Measurements from ENCODE around the gene GABRG3.
"Not testable (repeated sequence)": the region's sequence is repeated elsewhere in the genome, so short reads cannot be mapped to it uniquely, and the experiment has no call there.

GABRG3 gene

DNA sequence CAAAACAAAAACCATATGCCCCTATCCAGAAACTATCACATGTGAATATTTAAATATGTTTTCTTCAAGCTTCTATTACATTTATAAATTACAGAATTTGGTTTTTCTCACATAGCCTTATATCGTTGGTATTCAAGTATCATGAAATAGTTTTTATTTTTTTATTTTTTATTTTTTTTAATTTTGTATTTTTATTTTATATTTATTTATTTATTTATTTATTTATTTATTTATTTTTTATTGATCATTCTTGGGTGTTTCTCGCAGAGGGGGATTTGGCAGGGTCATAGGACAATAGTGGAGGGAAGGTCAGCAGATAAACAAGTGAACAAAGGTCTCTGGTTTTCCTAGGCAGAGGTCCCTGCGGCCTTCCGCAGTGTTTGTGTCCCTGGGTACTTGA, 32.0 kb downstream of the GABRG3 start:
- not testable (repeated sequence) for DNase-seq

DNA sequence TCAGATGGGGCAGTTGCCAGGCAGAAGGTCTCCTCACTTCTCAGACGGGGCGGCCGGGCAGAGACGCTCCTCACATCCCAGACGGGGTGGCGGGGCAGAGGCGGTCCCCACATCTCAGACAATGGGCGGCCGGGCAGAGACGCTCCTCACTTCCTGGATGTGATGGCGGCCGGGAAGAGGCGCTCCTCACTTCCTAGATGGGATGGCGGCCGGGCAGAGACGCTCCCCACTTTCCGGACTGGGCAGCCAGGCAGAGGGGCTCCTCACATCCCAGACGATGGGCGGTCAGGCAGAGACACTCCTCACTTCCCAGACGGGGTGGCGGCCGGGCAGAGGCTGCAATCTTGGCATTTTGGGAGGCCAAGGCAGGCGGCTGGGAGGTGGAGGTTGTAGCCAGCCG, 33.2 kb downstream of the GABRG3 start:
- not testable (repeated sequence) for DNase-seq

DNA sequence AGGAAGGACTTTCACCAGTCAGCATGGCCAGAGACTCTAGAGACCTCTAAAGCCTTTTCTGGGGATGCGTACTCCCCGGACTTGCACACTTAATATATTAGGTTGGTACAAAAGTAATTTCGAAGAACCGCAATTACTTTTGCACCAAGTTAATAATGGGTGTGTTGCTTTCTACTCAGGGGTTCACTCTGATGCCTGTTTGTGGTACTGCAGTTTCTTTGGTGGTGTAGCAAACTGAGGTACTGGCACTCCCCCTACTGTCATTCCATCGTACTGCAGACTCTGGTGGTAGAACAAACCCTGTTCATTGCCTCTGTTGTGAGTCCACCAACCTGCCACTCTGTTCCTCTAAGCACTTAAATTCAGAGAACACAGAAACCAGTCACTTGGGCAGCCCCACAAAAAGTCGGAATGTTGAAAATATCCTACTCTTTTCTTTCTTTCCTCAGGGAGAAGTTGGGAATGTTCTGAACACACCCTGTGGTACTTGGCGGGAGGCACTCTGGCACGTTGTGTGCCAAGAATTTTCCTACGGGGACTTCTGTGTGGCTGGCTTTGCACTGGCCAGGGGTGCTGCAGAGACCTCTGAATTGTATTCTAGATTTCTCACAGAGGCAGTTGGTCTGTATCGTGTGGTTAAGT, 46.3 kb downstream of the GABRG3 start:
- DNase-seq = peak; percentile 75

DNA sequence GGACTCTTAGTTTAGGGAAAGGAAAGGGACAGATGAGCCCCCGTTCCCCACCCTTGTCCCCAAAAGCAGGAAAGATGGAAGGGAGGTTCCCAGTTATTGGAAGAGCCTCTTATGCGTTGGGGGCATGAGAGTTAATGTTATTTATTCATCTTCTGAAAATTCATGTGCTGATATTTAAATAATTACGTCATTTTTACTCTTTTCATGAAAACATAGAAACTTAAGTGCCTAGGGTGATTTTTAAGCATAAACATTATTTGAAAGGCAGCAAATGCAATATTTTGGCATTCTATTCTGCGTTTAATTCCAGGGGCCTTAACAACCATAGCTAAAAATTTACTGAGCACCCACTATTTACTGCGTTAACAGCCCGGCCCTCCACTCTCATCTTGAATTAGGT, 48.7 kb downstream of the GABRG3 start:
- no peak for DNase-seq

DNA sequence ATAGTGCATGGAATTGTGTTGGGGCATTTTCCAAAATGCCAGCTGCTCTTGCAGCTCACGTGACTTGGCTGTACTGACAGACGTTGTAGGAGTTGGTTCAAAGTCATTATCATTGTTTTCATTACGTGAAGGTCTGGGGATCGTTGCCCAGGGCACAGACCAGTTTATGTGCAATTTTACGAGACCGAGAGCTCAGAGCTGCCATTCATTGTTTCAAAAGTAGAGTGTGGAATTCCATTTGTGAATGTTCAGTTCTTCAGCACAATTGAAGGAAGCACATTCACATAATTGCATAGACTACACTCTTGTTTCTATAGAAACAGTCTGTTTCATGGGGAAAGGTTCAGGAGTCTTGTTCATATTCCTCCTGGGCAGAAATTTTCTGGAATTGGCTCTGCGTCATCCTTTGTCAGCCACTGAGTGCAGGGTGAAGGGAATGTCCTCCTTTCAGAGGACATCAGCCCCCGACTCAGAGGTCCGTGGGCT, 54.5 kb downstream of the GABRG3 start:
- DNase-seq = no peak

DNA sequence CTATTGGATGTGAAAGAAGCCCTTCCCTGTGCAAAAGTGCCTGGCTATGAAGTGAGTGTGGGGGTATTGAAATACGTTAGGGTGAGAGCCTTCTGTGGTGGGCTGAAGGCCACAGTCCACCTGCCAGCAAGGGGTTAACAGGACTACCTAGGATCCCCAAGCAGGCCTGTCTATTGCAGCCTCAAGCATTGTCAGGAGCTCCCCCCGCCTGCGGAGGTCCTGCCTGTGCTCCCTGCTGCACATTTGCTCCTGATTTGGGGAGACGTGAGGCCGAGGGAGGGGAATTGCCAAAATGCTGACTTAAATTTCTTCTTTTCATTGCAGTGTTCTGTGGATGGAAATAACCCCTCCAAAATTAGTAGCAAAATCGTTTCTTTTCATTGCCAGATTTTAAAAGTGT, 56.2 kb downstream of the GABRG3 start:
- DNase-seq = no peak

DNA sequence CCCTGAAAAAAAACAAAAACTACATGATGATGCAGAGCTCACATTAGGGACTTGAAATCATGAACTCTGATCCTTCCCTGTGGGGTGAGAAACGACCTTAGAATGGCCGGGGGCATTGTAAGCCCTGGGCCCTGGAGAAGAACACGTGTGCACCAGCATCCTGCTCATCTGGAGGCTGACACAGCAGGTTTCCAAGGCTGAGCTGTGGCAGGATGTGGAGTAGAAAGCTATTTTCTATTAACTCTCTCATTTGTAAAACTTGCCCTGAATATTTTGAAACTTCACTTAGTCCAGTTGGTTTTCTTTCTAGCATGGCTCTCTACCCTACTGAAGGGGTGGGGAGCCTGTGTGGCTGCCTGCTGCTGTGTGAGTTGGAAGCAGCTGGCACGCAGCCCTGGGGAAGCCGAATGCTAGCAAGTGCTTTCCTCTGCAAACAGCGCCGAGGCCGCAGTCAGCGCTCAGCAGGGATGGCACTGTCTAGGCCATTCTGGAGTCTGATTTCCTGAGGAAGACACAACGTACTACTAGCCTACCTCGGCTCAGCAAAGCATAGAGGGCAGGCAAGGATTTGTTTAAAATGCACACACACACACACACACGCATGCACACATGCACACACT, 58.0 kb downstream of the GABRG3 start:
- DNase-seq = peak; percentile 23

DNA sequence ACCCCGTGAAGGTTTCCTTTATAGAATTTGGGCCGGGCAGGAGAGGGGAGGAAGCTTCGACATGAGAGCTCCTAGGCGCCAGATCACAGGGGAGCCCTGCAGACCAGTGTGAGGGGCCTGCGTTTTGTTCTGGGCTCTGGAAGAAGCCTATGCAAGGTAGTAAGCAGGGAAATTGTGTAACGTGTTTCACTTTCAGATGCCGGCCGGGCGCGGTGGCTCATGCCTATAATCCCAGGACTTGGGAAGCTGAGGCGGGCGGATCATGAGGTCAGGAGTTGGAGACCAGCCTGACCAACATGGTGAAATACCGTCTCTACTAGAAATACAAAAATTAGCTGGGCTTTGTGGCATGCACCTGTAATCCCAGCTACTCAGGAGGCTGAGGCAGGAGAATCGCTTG, 65.2 kb downstream of the GABRG3 start:
- no peak for DNase-seq

DNA sequence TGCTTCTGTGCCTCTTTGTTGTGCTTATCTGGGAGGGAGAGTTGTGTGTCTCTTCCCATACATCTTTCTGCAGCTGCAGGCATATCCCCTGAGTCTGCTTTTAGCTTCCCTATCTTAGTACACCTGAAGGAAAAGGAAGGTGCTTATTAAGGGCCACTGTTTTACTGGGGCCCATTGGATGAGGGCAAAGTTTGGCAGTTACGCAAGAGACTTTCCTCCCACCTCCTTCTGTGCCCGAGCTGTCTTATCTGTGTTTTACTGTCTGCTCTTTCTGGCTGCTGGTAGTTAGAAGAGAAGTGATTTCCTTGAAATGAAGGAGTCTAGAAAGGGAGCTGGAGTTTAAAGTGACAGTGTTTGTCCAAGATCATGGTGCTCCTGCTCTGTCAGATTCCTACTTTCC, 66.5 kb downstream of the GABRG3 start:
- DNase-seq = no peak

DNA sequence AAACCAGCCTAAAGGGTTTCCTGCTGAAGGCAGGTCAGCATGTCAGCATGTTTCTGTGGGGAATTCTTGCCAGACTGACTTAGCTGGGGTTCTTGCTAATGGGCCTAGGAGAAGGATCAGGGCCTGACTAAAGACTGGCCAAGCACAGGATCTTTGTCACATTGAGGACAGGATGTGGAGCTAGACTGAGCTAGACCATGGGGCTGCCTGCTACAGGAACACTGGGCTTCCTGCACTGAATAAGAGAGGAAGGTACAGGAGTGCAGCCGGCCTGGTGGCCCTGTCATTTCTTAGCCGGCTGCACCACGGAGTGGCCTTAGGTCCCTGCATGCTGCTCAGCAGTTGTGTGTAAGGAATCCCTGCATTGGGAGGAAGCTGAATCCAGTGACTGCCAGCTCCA, 68.2 kb downstream of the GABRG3 start:
- DNase-seq = no peak

DNA sequence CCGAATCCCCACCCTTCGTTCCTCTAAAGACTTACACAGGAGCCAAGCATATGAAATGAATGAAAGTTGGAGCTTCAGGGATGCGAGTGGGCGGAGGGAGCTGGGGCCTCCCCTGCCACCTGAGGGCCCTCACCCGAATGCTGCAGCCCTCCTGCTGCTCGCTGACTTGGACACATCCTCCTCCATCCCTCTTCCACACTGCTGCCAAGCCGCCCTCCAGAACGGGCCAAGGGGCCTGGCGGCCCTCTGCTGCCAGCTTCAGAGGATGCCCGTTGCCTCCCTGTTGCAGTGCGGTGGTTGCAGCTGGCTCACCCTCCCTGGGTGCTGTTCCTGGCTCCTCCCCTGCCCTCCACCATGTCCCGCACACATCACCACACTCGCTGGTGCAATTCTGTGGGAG, 71.2 kb downstream of the GABRG3 start:
- DNase-seq = no peak

DNA sequence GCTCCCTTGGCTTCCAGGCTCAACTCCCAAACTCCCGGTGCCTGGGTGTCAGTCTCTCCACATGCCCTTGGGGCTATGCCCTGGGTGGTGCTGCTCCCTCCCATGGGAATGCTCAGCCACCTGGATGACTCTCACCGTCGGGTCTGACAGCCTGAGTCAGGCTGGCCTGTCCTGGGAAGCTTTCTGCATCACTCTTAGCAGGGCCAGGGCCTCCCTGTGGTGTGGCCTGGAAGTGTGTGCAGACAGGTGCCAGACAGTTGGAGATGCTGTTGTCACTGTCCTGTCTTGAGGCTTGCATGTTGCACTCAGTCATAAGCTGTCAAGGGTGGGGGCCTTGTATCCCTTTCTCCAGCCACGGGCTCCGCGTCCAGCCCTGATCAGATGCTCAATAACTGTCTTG, 71.7 kb downstream of the GABRG3 start:
- no peak for DNase-seq

DNA sequence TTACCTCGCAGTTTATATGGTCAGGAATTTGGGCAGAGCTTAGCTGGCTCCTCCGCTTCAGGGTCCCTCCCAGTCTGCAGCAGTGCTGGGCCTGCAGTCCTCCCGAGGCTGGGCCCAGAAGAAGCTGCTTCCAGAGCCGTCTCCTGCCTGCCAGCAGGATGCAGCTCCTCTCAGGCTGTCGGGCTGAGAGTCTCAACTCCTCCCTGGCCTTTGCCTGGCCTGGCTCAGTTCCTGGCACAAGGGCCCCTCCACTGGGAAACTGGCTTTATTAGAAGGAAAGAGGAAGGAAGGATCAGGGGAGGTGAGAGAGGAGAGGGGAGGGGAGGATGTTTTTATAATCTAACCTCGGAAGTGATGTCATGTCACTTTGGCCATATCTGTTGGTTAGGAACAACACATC, 72.8 kb downstream of the GABRG3 start:
- no peak for DNase-seq

DNA sequence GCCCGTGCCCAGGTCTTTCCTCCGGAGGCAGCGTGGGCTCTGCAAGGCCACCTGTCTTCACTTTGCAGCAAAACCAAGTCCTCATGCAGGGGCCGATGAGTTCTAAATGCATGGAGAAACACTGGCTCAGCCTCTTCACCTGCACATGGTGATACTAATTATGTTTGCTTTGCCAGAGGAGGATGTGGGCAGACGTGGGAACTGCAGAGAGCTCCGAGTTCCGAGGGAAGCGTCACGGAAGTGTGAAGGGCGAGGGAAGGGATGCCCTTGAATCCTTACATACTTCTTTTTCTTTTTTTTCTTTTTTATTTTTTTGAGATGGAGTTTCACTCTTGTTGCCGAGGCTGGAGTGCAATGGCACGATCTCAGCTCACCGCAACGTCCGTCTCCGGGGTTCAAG, 74.8 kb downstream of the GABRG3 start:
- DNase-seq = no peak

DNA sequence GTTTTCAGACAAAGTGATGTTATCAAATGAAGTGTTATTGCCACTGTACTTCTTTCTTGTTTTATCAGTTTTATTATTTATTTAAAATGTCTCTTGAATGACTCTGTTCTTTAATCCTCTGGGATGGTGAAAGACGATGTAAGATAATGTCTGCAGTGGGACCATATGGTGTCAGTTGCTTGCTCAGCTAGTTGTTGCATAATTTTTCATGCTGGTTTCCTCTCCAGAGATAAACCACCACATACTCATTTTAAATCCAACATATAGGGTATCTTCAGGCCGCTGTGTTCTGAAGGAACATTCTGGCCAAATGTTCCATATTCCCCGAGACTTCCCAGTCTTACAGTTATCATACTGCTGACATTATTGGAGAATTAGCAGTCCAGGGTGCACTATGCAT, 75.9 kb downstream of the GABRG3 start:
- DNase-seq = peak; percentile 6

DNA sequence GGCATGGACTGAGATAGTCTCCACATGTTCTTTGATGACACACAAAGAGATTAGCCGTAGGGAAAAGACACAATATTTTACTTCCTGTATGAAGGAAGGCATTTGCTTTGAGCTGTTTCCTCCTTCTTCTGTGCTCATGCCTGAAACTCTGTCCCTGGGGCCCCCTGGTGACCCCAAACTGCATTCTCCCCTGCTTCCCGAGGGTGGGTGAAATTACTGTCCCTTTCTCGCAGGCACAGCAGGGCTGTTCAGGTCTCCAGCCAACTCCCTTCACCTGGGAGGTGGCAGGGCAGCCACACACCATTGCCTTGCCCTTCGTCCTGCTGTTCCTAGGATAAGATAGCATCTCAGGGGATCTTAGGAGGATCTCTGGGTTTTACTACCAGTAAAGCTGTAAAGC, 79.2 kb downstream of the GABRG3 start:
- no peak for DNase-seq

DNA sequence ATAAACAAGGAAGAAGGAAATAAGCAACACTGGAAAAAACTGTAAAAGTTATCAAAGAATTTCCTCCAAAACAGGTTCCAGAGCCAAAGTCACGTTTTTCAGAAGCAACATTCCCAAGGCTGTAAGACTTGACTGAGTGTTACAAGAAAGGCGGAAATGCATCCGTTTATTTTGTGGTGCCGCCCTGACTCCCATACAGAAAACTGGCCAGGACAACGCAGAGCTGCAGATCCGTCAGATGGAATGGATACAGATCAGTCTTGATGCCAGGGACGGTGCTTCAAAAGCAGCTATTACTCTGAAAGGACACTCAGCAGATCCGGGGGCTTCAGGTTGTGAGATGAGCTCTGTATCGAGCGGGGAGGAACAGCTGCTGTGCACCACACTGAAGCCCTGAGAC, 83.4 kb downstream of the GABRG3 start:
- DNase-seq = no peak

DNA sequence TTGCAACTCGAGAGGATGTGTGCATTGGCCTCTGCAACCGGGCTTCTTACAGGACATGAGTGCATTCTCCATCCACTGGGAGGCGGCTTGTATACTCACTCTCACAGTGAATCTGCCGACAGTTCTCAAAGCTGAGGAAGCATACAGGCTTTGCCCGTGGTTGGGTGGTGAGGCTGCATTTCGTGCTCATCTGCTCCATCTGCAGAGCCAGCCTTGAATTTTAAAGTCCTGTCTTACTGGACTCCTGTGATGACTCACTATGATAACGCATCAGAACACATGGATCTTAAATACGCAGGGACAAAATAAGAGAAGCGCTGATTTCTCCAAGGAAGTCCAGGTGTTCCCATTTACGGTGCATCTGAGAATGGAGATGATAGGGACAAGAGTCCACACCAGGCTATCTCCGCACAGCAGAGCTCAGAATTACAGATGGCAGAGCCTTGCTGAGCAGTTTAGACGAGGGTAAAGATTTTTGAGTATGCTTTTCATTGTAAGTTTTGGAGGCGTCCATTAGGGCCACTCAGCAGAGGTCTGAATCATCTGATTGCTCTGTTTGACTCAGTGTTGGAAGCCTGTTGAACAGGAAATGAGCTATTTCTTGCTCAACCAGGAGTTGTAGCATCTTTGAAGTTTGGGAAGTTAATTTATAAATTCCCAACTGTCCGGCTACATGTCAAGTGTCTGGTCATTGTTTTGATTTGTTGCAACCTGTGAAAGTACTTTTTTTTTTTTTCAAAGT, 87.1 kb downstream of the GABRG3 start:
- DNase-seq = peak; percentile 79

DNA sequence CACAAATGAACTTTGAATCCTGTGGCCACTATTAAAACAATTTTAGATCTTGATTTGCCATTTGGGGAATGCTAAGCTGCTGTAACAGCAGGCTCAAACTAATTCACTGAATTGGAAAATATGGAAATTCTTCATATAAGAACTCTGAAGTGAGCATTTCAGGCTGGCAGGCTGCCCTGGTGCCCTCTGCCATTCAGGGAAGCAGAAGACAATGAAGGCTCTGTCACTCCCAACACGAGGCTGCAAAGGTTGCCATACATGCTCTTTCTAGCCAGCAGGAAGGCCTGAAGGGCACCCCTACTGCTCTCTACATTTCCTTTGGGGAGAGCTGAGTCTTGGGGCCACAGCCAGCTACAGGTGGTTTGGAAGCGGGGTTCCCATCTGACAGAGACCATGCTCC, 88.0 kb downstream of the GABRG3 start:
- no peak for DNase-seq

DNA sequence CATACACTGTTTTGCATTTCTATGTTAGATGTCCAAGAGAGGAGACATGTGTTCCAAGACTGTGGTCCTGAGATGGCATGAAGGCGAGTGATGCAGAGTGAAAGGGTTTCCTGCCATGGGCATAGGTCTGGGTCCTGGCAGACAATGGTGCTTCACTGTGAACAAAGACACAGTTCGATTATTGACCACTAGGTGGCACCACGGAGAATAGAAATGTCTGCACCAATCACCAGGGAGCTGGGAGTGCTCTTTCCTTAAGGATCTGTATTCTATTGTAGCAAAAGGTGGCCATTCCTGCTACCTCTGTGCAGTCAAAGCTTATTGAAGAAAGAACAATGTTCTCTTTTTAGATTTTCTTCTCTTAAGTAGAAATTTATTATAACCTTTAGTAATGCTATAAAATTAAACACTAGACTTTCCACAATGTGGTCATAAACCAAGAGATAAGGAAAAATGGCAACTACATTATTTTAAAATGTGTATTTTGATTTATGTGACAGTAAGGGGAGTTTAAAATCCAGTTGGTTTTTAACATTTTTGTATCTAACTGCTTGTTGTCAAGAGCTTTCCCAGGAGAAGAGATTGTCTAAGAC, 88.7 kb downstream of the GABRG3 start:
- DNase-seq = peak; percentile 53

DNA sequence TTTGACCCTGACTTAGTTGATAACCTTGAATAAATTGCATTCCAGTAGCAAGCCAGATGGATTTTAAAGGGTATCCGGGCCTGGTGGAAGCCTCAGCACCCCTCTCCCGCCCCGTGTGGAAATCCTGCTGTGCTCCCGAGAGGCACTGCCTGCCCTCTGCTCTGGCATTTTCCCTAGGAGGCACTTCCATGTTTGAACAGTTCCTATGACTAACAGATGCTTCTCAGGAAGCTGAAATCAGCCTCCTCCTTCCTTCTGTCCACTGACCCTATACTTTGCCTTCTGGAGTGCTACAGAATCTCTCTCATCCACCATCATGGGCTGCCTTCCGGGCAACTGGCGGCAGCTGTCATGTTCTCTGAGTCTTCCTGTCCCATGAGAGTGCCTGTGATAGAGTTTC, 90.8 kb downstream of the GABRG3 start:
- no peak for DNase-seq

DNA sequence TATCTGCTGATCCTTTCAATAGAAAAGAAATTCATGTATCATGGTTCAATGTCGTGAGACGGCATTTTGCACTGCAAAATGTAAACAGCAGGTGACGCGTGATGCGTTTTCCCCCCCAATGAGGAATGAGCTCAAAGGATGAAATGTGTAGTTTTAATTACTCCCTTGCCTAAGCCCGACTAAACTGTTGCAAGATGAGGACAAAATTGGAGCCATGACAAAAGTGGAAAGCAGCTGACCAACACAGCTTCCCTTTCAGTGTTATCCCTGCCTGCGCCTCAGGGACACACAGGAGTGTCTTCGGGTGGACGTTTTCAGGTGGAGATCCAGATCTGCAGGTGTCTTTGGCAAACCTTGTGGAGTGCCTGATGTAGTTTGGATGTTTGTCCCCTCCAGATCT, 92.0 kb downstream of the GABRG3 start:
- DNase-seq = no peak

DNA sequence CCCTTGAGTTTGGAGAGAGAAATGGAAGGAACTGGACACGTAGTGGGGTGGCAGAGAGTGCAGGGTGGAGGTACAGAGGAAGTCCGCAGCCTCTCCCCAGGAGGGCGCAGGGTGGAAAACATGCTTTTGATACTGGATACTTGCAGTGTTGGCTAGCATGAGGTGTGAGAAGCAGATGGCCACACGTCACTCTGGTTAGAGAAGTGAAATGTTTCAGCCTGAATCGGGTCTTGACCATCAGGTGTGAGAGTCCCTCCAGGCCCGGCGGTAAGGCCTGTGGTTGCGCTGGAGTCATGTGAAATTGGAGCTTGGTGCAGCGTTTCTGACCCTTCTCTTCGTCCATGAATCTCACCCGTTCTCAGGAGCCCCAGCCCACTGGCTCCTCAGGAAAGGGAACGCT, 93.1 kb downstream of the GABRG3 start:
- DNase-seq = no peak

DNA sequence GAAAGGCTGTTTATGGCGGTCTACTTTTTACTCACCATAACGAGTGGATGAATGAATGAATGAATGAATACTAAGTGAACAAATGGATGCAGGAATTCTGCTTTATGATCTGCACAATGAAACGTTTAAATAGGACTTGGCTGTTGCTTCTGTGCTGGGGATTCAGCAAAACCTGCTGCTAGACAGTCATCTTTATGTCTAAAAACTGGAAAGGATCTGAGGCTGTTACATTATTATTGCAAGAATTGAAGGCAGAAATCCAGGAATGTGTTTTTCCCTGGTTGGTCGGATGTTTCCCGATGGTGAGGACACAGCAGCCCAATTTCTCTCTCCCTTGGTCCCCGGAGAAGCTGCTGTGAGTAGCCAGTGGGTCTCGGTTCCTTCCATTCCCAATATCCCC, 94.2 kb downstream of the GABRG3 start:
- DNase-seq = no peak
